SIG-M5 (cell line): ENCODE measurements around the gene KL.

Experiments used
- DNase-seq: peaks from one replicate; lab custom pipeline; 2025; lab: John Stamatoyannopoulos, UW

The KL gene

GRCh38 chr13:33037673-33038072 is 21.4 kb downstream of the KL start:
- no peak for DNase-seq

- no peak for DNase-seq
Measured at GRCh38 chr13:33040090-33040489, 23.9 kb downstream of the KL start.

GRCh38 chr13:33045851-33046592 is 29.8 kb downstream of the KL start:
- no peak for DNase-seq

GRCh38 chr13:33050161-33050560 is 33.9 kb downstream of the KL start:
- DNase-seq = no peak

GRCh38 chr13:33051632-33052031 is 35.4 kb downstream of the KL start:
- no peak for DNase-seq

- DNase-seq = no peak
Measured at GRCh38 chr13:33052506-33053280, 36.5 kb downstream of the KL start.

GRCh38 chr13:33053397-33054066 is 37.3 kb downstream of the KL start:
- no peak for DNase-seq

GRCh38 chr13:33057019-33057780 is 41.0 kb downstream of the KL start:
- no peak for DNase-seq

GRCh38 chr13:33058776-33059327 is 42.6 kb downstream of the KL start:
- no peak for DNase-seq

- DNase-seq = no peak
Measured at GRCh38 chr13:33060815-33061214, 44.6 kb downstream of the KL start.

- no peak for DNase-seq
Measured at GRCh38 chr13:33066329-33066728, 50.1 kb downstream of the KL start.

- no peak for DNase-seq
Measured at GRCh38 chr13:33069365-33069764, 53.1 kb downstream of the KL start.

- DNase-seq = no peak
Measured at GRCh38 chr13:33070713-33071112, 54.5 kb downstream of the KL start.

- no peak for DNase-seq
Measured at GRCh38 chr13:33072282-33072681, 56.1 kb downstream of the KL start.

- DNase-seq = no peak
Measured at GRCh38 chr13:33072759-33073158, 56.5 kb downstream of the KL start.

GRCh38 chr13:33073338-33073737 is 57.1 kb downstream of the KL start:
- no peak for DNase-seq

GRCh38 chr13:33076001-33076992 is 60.1 kb downstream of the KL start:
- no peak for DNase-seq

- DNase-seq = no peak
Measured at GRCh38 chr13:33078263-33078662, 62.0 kb downstream of the KL start.

GRCh38 chr13:33079960-33080359 is 63.7 kb downstream of the KL start:
- no peak for DNase-seq

GRCh38 chr13:33080972-33081590 is 64.9 kb downstream of the KL start:
- no peak for DNase-seq
